ENCODE measurements around the gene DBH.

DBH gene

GRCh38 chr9:133650026-133650425 lies 13.9 kb downstream of the DBH start:
- TF ChIP-seq CTCF (IDR thresholded peaks at IDR 0.05; ENCODE audit: insufficient read depth, missing control alignments) = no peak
- DNase-seq (ENCODE audit: insufficient read length, low spot score) (no peak), FAIRE-seq (no peak)

- DNase-seq (ENCODE audit: insufficient read length, low spot score) = no peak
- no peak for FAIRE-seq
- no peak for TF ChIP-seq CTCF (IDR thresholded peaks at IDR 0.05; ENCODE audit: insufficient read depth, missing control alignments)
Observed at GRCh38 chr9:133653638-133654037, 17.5 kb downstream of the DBH start.

- no peak for FAIRE-seq
- no peak for TF ChIP-seq CTCF (IDR thresholded peaks at IDR 0.05; ENCODE audit: insufficient read depth, missing control alignments)
- DNase-seq (ENCODE audit: insufficient read length, low spot score) = no peak
Observed at GRCh38 chr9:133654736-133655657, 18.8 kb downstream of the DBH start.

GRCh38 chr9:133655701-133656100 lies 19.5 kb downstream of the DBH start:
- no peak for TF ChIP-seq CTCF (IDR thresholded peaks at IDR 0.05; ENCODE audit: insufficient read depth, missing control alignments)
- FAIRE-seq (no peak), DNase-seq (ENCODE audit: insufficient read length, low spot score) (no peak)

GRCh38 chr9:133656211-133657119 lies 20.3 kb downstream of the DBH start:
- DNase-seq (ENCODE audit: insufficient read length, low spot score) (no peak), FAIRE-seq (no peak)
- no peak for TF ChIP-seq CTCF (IDR thresholded peaks at IDR 0.05; ENCODE audit: insufficient read depth, missing control alignments)

- no peak for DNase-seq (ENCODE audit: insufficient read length, low spot score)
- no peak for TF ChIP-seq CTCF (IDR thresholded peaks at IDR 0.05; ENCODE audit: insufficient read depth, missing control alignments)
- FAIRE-seq = no peak
Observed at GRCh38 chr9:133657120-133657661, 21.0 kb downstream of the DBH start.
